Measurements from ENCODE around the gene CCDC8. TPM values are rescaled to one million over a fixed set of nuclear protein-coding genes. Genes with fewer than 3 reads are reported as not detected.
"Not testable (repeated sequence)": the region's sequence is repeated elsewhere in the genome, so short reads cannot be mapped to it uniquely, and the experiment has no call there.

CCDC8 gene
- total and polyA plus RNA-seq, 2 donors, result 20.4 to 42.6 TPM

DNA sequence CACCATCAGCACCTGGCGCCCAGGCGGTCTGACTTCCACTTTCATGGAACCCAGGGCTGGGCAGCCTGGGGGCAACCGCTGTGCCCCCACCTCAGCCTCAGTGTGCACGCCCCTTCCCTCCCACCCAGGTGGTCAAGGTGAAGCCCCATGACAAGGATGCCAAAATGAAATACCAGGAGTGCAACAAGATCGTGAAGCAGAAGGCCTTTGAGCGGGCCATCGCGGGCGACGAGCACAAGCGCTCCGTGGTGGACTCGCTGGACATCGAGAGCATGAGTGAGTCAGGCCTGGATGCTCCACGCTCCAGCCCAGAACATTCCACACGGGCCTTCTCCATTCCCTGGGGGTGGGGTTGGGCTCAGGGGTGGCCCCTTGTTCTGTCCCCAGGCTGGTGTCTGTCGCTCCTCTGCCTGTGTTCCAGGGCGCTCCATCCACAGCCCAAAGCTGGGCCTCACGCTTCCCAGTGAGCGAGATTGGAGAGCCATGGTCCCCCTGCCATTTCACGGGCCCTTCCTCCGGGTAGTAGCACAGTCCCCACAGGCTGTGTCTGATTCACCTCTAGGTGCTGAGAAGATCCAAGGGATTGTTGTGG is 37.8 kb downstream of the CCDC8 start:
- not testable (repeated sequence) for H3K4me1 ChIP-seq (ENCODE audit: insufficient read depth); H3K27ac ChIP-seq (ENCODE audit: low read depth); DNase-seq (ENCODE audit: extremely low spot score); H3K4me3 ChIP-seq (ENCODE audit: low read depth, low read length); H3K36me3 ChIP-seq (ENCODE audit: insufficient read depth)
- WGBS, result 93% methylated on average over 22 of the region's 22 CpGs

DNA sequence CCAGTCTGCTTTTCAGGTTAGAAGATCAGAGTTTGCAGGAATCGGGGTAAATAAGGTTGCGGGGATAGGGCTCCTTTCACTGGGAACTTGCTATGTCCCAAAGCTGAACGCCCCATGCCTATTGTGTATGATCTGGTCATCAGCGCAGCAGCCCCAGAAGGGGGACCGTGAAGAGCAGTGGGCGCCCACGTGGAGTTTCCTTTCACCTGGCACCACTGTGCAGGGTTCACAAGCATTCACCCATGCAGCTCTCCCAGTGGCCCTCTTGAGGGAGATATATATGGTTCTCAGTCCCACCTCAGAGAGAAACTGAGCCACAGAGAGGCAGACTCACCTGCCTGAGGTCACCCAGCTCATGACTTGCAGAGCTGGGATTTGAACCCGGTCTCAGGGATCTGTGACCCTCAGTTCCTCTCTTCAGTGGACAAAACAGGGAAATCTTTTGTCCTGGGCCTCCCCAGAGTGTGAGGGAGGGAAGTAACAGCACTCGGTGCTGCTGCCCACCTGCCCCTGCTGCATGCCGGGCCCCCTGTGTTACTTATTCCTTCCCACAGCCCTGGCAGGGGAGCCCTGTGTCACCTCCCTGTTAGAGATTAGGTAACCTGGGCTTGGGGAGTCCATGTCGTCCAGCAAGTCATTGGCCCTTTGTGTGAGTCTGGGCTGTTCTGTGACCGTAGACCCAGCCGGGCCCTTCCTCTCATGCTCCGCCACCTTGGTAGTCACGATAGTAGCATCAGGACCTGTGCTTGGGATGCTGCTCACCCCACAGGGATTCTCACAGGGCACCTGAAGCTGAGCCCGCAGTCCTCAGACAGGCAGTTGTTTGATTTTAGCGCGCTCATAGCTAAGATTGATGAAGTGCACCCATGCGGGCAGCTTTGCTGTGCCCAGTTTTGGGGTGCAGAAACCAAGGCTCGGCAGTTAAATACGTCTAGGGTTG is 38.6 kb downstream of the CCDC8 start:
- DNase-seq (ENCODE audit: extremely low spot score), result no peak
- H3K4me3 ChIP-seq (ENCODE audit: low read depth, low read length), result no peak overlapping the region
- H3K4me1 ChIP-seq (ENCODE audit: insufficient read depth), result no peaks in the 10 kb centered on the region
- H3K27ac ChIP-seq (ENCODE audit: low read depth), result no peak overlapping the region
- 88% methylated on average over 21 of the region's 21 CpGs for WGBS
- no peaks in the 10 kb centered on the region for H3K36me3 ChIP-seq (ENCODE audit: insufficient read depth)

DNA sequence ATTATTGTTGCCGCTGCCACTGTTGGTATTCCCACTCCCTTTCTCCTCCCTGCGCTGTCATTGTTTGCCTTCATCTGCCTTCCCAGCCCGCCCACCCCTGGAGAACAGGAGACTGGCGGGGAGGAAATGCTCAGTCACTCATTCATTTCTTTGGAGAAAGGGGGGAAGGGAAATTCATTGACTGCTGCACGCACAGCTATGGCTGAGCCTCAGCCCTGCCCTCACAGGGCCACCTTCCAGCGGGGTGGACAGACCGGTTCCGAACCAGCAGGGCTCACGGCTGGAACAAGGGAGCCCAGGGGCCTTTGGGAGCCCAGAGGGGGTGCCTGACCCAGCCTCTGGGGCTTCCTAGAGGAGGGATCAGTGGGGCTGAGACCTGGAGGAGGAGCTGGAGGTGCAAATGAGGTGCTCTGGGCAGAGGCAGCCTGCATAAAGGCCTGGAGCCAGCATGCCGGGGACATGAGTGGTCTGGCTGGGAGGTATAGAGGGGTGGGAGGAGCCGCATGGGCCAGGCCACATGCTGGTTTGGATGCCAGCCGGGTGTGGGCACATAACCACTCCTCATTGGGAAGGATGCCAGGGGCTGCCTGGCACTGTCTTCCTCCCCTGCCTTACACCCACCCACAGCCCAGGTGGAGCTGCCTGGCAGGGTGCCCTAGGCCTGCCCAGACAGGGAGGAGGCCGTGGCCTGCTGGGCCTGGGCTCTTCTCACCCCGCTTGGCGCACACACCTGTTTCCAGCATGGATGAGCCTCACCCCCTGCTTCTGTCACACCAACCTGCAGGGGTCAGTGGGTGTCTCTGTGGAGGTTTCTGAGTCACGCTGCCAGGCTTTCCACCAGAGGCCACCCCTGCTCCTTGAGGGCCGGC is 39.6 kb downstream of the CCDC8 start:
- DNase-seq (ENCODE audit: extremely low spot score), result no peak
- H3K4me1 ChIP-seq (ENCODE audit: insufficient read depth), result no peaks in the 10 kb centered on the region
- WGBS, result 62% methylated on average over 17 of the region's 17 CpGs
- no peak overlapping the region for H3K4me3 ChIP-seq (ENCODE audit: low read depth, low read length)
- no peak overlapping the region for H3K27ac ChIP-seq (ENCODE audit: low read depth)
- H3K36me3 ChIP-seq (ENCODE audit: insufficient read depth), result no peaks in the 10 kb centered on the region

DNA sequence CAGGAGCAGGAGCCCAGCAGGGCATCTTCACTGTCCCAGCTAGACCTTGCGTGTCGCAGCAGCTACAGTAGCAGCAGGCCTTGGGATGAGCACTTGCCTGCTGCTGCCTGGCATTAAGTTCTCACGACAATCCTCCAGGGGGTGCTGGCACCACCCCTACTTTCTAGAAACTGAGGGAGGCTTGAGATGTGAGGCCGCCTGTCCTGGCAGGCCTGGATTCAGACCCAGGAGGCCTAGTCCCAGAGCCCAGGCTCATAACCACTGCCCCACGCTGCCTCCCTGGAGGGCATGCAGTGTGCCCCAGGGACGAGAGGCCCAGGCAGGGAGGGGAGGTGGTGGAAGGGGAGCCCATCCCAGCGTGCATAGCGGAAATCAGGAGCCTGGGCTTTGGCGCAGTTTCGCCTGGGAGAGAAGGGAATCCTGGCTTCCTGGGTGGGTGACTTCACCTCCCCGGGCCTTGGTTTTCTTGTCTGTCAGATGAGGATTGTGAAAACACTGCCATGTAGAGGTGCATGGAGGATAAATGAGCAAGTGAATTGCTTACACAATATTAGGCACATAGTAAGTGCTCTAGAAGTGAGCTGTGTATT is 40.4 kb downstream of the CCDC8 start:
- WGBS, result 72% methylated on average over 11 of the region's 11 CpGs
- H3K36me3 ChIP-seq (ENCODE audit: insufficient read depth), result no peaks in the 10 kb centered on the region
- DNase-seq (ENCODE audit: extremely low spot score), result no peak
- H3K4me3 ChIP-seq (ENCODE audit: low read depth, low read length), result no peak overlapping the region
- H3K27ac ChIP-seq (ENCODE audit: low read depth), result peak overlapping the region; percentile 31
- H3K4me1 ChIP-seq (ENCODE audit: insufficient read depth), result no peaks in the 10 kb centered on the region

DNA sequence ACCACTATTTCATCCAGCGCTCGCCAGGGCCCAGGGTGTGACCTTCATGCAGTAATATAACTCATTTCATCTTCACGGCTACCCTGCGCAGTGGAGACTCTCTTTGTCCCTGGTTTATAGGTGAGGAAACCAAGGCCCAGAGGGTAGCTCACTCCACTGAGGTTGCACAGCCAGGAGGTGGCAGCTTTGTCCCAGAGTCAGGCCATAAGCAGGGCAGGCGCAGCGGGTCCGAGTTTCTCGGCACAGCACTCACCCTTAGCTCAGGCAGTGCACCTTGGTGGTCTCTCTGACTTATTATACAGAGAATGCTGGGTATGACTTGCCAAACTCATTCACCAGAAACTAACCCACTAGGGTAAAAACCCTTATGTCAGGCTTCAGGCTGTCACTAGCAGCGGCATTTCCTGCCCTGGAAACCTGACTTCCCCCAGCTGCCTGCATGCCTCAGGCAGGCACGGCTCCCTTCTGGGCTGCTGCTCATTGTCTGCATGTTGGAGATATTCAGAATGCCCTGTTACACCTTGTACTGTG is 41.9 kb downstream of the CCDC8 start:
- DNase-seq (ENCODE audit: extremely low spot score), result no peak
- H3K36me3 ChIP-seq (ENCODE audit: insufficient read depth), result no peaks in the 10 kb centered on the region
- no peak overlapping the region for H3K27ac ChIP-seq (ENCODE audit: low read depth)
- no peaks in the 10 kb centered on the region for H3K4me1 ChIP-seq (ENCODE audit: insufficient read depth)
- H3K4me3 ChIP-seq (ENCODE audit: low read depth, low read length), result no peak overlapping the region
- 80% methylated on average over 10 of the region's 10 CpGs for WGBS

DNA sequence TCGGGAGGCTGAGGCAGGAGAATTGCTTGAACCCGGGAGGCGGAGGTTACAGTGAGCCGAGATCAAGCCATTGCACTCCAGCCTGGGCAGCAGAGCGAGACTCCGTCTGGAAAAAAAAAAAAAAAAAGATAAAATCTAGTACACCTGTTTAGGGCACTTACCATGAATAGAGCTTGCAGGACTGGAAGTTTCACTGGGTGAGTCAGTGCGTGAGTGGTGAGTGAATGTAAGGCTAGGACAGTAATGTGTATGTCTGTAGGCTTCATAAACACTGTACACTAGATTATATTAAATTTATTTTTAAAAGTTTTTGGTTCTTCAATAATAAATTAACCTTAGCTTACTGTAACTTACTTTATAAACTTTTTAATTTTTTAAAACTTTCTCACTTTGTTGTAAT is 43.5 kb downstream of the CCDC8 start:
- Histone ChIP-seq H3K36me3 (ENCODE audit: insufficient read depth) (no peaks in the 10 kb centered on the region), H3K4me1 (ENCODE audit: insufficient read depth) (no peaks in the 10 kb centered on the region), H3K4me3 (ENCODE audit: low read depth, low read length) (no peak overlapping the region), H3K27ac (ENCODE audit: low read depth) (no peak overlapping the region)
- WGBS, result 91% methylated on average over 7 of the region's 7 CpGs
- no peak for DNase-seq (ENCODE audit: extremely low spot score)

DNA sequence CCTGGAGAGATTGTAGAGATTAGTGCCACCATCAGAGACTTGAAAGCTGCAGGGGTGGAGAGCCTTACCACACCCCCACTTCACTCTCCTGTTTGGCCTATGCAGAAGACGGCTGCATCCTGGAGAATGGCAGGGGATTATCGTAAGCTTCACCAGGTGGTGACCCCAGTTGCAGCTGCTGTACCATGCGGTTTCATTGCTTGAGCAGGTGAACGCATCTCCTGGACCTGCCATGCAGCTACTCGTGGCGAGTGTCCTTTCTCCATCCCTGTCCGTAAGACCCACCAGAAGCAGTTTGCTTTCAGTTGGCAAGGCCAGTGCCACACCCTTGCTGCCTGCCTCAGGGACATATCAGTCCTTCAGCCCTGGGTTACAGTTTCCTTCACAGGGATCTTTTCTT is 45.2 kb downstream of the CCDC8 start:
- peaks cover 3% of the 10 kb centered on the region for H3K36me3 ChIP-seq (ENCODE audit: insufficient read depth)
- no peak for DNase-seq (ENCODE audit: extremely low spot score)
- no peak overlapping the region for H3K4me3 ChIP-seq (ENCODE audit: low read depth, low read length)
- no peak overlapping the region for H3K27ac ChIP-seq (ENCODE audit: low read depth)
- 89% methylated on average over 7 of the region's 7 CpGs for WGBS
- no peaks in the 10 kb centered on the region for H3K4me1 ChIP-seq (ENCODE audit: insufficient read depth)

DNA sequence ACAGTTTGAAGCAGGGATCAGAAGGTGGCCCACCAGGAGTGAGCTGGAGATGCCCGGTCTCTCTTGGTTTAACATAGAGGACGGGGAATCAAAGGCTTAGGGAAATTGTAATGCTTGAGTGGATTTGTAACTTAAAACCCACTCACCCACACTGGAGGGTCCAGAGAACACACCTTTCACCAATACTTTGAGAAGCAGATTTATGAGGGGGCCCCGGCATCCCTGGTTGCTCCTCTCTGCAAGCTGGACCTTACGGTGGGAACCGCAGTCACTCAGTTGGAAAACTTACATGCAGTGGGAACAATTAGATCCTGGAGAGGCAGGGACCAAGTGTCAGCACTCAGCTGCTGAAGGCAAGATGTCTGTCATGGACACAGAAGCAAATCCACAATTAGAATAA is 45.9 kb downstream of the CCDC8 start:
- Histone ChIP-seq H3K4me1 (ENCODE audit: insufficient read depth) (no peaks in the 10 kb centered on the region), H3K36me3 (ENCODE audit: insufficient read depth) (peaks cover 3% of the 10 kb centered on the region), H3K4me3 (ENCODE audit: low read depth, low read length) (no peak overlapping the region), H3K27ac (ENCODE audit: low read depth) (no peak overlapping the region)
- 95% methylated on average over 5 of the region's 5 CpGs for WGBS
- no peak for DNase-seq (ENCODE audit: extremely low spot score)

DNA sequence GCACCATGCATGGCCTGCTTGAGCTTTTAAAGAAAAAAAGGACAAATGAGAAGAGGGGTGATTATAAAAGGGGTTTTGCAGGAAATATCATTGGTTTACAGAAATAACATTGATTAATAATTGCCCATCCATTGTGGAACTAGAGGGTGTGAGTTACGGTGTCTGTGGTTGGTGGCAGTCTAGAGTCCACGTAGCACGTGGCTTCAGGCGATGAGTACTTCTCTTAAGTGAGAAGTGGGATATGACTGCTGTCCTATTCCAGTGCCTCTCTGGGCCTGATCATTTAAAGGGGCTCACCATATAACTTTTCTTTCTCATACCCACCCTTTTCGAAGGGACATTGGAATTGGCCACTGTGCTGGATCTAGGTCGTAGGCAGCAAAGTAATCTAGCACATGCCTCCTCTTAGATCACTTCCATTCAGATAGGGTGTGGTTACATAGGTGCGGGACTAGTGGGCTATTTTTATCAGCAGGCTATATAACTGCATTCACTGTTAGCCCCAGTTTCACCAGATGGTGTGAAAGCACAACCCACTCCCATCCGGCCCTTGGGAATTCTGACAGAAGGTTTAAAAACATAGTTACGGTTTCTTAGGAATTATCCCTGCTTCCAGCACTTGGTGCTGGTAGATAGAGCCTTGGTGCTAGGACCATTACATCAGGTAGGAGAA is 46.6 kb downstream of the CCDC8 start:
- WGBS, result 90% methylated on average over 9 of the region's 9 CpGs
- DNase-seq (ENCODE audit: extremely low spot score), result no peak
- H3K4me3 ChIP-seq (ENCODE audit: low read depth, low read length), result no peak overlapping the region
- no peak overlapping the region for H3K27ac ChIP-seq (ENCODE audit: low read depth)
- no peaks in the 10 kb centered on the region for H3K4me1 ChIP-seq (ENCODE audit: insufficient read depth)
- H3K36me3 ChIP-seq (ENCODE audit: insufficient read depth), result peaks cover 3% of the 10 kb centered on the region

DNA sequence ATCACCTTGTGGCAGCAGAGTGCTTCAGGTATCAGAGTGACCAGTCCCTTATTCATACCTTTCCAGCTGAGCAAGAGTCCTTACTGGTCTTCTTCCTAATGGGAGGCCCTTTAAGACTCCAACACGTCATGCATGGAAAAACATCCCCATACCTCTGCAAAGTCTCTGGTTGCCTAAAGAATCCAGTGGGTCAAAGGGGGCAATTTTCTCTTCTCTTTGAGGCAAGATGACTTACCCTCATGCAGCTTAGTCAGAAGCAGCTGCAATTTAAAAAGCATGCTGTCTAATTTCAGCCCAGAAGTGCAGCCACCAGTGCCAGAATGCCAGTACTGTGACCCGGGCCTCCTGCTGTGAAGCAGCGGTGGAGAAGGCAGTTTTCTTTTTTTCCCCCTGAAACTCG is 47.8 kb downstream of the CCDC8 start:
- peaks cover 3% of the 10 kb centered on the region for H3K36me3 ChIP-seq (ENCODE audit: insufficient read depth)
- DNase-seq (ENCODE audit: extremely low spot score), result no peak
- H3K4me1 ChIP-seq (ENCODE audit: insufficient read depth), result no peaks in the 10 kb centered on the region
- WGBS, result 87% methylated on average over 4 of the region's 4 CpGs
- no peak overlapping the region for H3K4me3 ChIP-seq (ENCODE audit: low read depth, low read length)
- H3K27ac ChIP-seq (ENCODE audit: low read depth), result no peak overlapping the region

DNA sequence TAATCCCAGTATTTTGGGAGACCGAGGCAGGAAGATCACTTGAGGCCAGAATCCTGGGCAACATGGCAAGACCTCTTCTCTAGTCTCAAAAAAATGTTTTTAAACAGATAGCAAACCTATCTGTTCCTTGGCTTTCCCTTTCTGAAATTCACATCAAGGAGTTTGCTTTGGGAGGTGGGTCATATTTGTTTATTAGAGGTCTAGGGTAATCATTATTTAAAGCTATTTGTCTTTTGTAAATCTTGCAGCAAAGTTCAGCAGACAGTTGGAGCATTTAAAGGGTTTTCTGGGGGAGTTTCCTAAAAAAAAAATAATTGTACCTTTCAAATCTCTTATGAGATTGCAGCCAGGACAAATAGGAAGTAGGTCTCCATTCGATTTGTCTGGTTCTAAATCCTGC is 49.0 kb downstream of the CCDC8 start:
- Histone ChIP-seq H3K27ac (ENCODE audit: low read depth) (no peak overlapping the region), H3K4me1 (ENCODE audit: insufficient read depth) (no peaks in the 10 kb centered on the region), H3K36me3 (ENCODE audit: insufficient read depth) (peaks cover 3% of the 10 kb centered on the region), H3K4me3 (ENCODE audit: low read depth, low read length) (no peak overlapping the region)
- no peak for DNase-seq (ENCODE audit: extremely low spot score)
- WGBS, result 91% methylated on average over 2 of the region's 2 CpGs

DNA sequence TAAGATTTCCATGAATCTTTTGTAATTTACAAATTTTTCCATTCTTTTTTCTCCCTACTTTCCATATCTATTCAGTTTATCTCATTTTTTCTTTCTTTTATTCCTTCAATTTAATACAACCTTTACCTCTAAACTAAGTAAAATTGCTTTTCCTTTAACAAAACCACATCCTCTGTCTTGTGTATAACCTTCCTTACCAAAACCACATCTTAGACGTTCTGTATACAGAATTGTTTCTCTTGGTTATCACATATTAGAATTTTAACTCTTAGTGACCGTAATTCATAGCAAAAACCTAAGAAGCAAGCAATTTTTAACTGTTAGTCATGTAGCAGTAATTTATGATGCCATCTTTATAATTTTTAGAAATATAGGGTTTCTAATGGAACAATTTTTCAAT is 51.4 kb downstream of the CCDC8 start:
- Histone ChIP-seq H3K27ac (ENCODE audit: low read depth) (no peak overlapping the region), H3K4me1 (ENCODE audit: insufficient read depth) (no peaks in the 10 kb centered on the region), H3K4me3 (ENCODE audit: low read depth, low read length) (no peak overlapping the region), H3K36me3 (ENCODE audit: insufficient read depth) (peaks cover 6% of the 10 kb centered on the region)
- DNase-seq (ENCODE audit: extremely low spot score), result no peak
- 60% methylated on average over 2 of the region's 2 CpGs for WGBS

All from urinary bladder (tissue), 4 donors.